ENCODE results near the gene PRPF19. TPM values are rescaled to one million over a fixed set of nuclear protein-coding genes. Genes with fewer than 3 reads are reported as not detected.

The PRPF19 gene
- total and polyA plus RNA-seq, 2 of the 8 experiments (the other 6 are each of a cell fraction or from before 2014, with no cell fraction given): 107 to 141 TPM

GRCh38 chr11:60858731-60859464 is 47.5 kb downstream of the PRPF19 start:
- no peaks in the 10 kb centered on the region for H3K36me3 ChIP-seq (ENCODE audit: control insufficient read depth in 2 of 4, insufficient read depth in 4 of 4, low read length in 3 of 4)
- H3K4me2 ChIP-seq (ENCODE audit: insufficient read depth in 1 of 2, low read depth in 2 of 2, low read length in 2 of 2): no peak overlapping the region
- H3K18ac ChIP-seq (ENCODE audit: extremely low read depth, low read length): no peak overlapping the region
- H2BK5ac ChIP-seq (ENCODE audit: low read depth, low read length): no peak overlapping the region; the same call in 1 of the 2 replicates
- no peaks in the 10 kb centered on the region for H4K20me1 ChIP-seq (replicated peaks in 1 of 2; ENCODE audit: control insufficient read depth in 1 of 2, insufficient read depth in 2 of 2, low read length in 2 of 2)
- no peak overlapping the region for H4K91ac ChIP-seq (replicated peaks; ENCODE audit: insufficient read length, low read length)
- H2AK5ac ChIP-seq (ENCODE audit: low read depth, low read length): no peak overlapping the region
- no peaks in the 10 kb centered on the region for H3K79me2 ChIP-seq (ENCODE audit: control insufficient read depth in 1 of 2, insufficient read depth in 2 of 2, low read length in 2 of 2)
- no peak overlapping the region for H3K56ac ChIP-seq (replicated peaks; ENCODE audit: insufficient read length, low read depth, low read length)
- WGBS, 2 experiments (ENCODE audit: extremely low coverage in 1 of 2, insufficient coverage in 1 of 2, insufficient read length in 1 of 2, insufficient replicate concordance in 2 of 2, low coverage in 1 of 2, low lambda C conversion rate in 2 of 2, missing lambda C conversion rate in 1 of 2): 95% methylated on average over 4 of the region's 4 CpGs; no CpG with 5 or more reads in 1 of the 2 experiments
- H2BK15ac ChIP-seq (ENCODE audit: low read length): no peak overlapping the region
- DNase-seq (ENCODE audit: low read depth in 1 of 2, low spot score in 2 of 2): no peak
- ChIA-PET CTCF (ENCODE audit: partially characterized antibody) (interaction anchor here (1.2 to 6.5 kb wide), 3 partner anchors 15 to 30 kb away, joined by 3 to 38 read pairs (median 3); no protein-coding TSS in a partner anchor), POLR2A (ENCODE audit: partially characterized antibody) (no interaction called here)
- no peak overlapping the region for H3K4me3 ChIP-seq (ENCODE audit: extremely low read depth in 1 of 4, insufficient read depth in 2 of 4, low read depth in 3 of 4, low read length in 4 of 4)
- H3K79me1 ChIP-seq (ENCODE audit: low read depth, low read length): no peaks in the 10 kb centered on the region
- no peak overlapping the region for H4K5ac ChIP-seq (ENCODE audit: insufficient read length, low read depth, low read length)
- FAIRE-seq: no peak
- H3K23me2 ChIP-seq (ENCODE audit: low read depth, low read length): no peaks in the 10 kb centered on the region
- H2BK12ac ChIP-seq (ENCODE audit: low read depth, low read length): no peak overlapping the region
- no peak overlapping the region for H3K14ac ChIP-seq (ENCODE audit: insufficient read length)
- H3K4me1 ChIP-seq (replicated peaks in 1 of 4; ENCODE audit: control insufficient read depth in 3 of 4, insufficient read depth in 4 of 4, low read length in 3 of 4): no peaks in the 10 kb centered on the region
- no peak overlapping the region for H2AFZ ChIP-seq (ENCODE audit: low read length)
- no peak overlapping the region for H2BK120ac ChIP-seq (replicated peaks; ENCODE audit: low read depth, low read length)
- peaks cover 0 to 9% (median 4%) of the 10 kb centered on the region in 4 experiments; a peak in 5 of 7 replicates for H3K27me3 ChIP-seq (replicated peaks in 1 of 4; ENCODE audit: control insufficient read depth in 3 of 4, extremely low read depth in 1 of 4, insufficient read depth in 3 of 4, low read length in 3 of 4)
- H3K23ac ChIP-seq (ENCODE audit: insufficient read length): no peak overlapping the region
- no peak overlapping the region for H3K4ac ChIP-seq (replicated peaks; ENCODE audit: insufficient read length, low read depth, low read length)
- no peak overlapping the region for H2BK20ac ChIP-seq (ENCODE audit: low read length)
- no peak overlapping the region for H3K27ac ChIP-seq (ENCODE audit: low read depth, low read length)
- H4K8ac ChIP-seq (ENCODE audit: extremely low read depth, insufficient read depth, low read length): no peak overlapping the region
- H3K9me3 ChIP-seq (ENCODE audit: insufficient read depth in 2 of 2, low read depth in 1 of 2, low read length in 1 of 2): no peaks in the 10 kb centered on the region
- no peak overlapping the region for H3K9ac ChIP-seq (replicated peaks in 1 of 4; ENCODE audit: extremely low read depth in 1 of 4, low read depth in 3 of 4, low read length in 3 of 4)
- TF ChIP-seq ATF2 (IDR thresholded peaks at IDR 0.05; ENCODE audit: low read length) (no peak), POLR2A (IDR thresholded peaks at IDR 0.05; ENCODE audit: control extremely low read depth in 1 of 2, low read depth in 2 of 2, low read length in 2 of 2) (no peak), HDAC2 (IDR thresholded peaks at IDR 0.05; ENCODE audit: borderline replicate concordance in 1 of 2, low read depth in 2 of 2, low read length in 2 of 2) (no peak), E2F6 (IDR thresholded peaks at IDR 0.05) (no peak), KDM1A (IDR thresholded peaks at IDR 0.05; ENCODE audit: borderline replicate concordance, low read length) (no peak), BRCA1 (IDR thresholded peaks at IDR 0.05; ENCODE audit: low read depth, low read length) (no peak), NRF1 (IDR thresholded peaks at IDR 0.05; ENCODE audit: low read depth, low read length) (no peak), ATF3 (IDR thresholded peaks at IDR 0.05; ENCODE audit: insufficient read depth, low read depth, low read length) (no peak), JUND (IDR thresholded peaks at IDR 0.05; ENCODE audit: low read length) (no peak), CHD1 (IDR thresholded peaks at IDR 0.05; ENCODE audit: low read depth, low read length) (no peak)
